Subcutaneous adipose tissue (tissue), 4 donors: ENCODE measurements around the gene CXorf65. TPM values are rescaled to one million over a fixed set of nuclear protein-coding genes. Genes with fewer than 3 reads are reported as not detected.

Source experiments
- total RNA-seq, 4 donors: library from RNA; depleted of rRNA; stranded (reverse); fragments of >200 nt; gene quantifications; one replicate each; pipeline ENCODE4 v1.1.0, GENCODE V29; 2016
- TF ChIP-seq, protein P1 (sequence below): fragments of 450-650 bp; IDR thresholded peaks from one replicate; pipeline ENCODE4 v1.5.1; 2016; ENCODE audit warnings: low read depth, mild to moderate bottlenecking, control low read depth, antibody characterized with exemption, moderate library complexity

Gene CXorf65
- total RNA-seq, 4 donors from 2014 or later, result not detected

GRCh38 chrX:71098302-71098701 is 8.2 kb downstream of the CXorf65 start:
- TF ChIP-seq, protein P1, sequence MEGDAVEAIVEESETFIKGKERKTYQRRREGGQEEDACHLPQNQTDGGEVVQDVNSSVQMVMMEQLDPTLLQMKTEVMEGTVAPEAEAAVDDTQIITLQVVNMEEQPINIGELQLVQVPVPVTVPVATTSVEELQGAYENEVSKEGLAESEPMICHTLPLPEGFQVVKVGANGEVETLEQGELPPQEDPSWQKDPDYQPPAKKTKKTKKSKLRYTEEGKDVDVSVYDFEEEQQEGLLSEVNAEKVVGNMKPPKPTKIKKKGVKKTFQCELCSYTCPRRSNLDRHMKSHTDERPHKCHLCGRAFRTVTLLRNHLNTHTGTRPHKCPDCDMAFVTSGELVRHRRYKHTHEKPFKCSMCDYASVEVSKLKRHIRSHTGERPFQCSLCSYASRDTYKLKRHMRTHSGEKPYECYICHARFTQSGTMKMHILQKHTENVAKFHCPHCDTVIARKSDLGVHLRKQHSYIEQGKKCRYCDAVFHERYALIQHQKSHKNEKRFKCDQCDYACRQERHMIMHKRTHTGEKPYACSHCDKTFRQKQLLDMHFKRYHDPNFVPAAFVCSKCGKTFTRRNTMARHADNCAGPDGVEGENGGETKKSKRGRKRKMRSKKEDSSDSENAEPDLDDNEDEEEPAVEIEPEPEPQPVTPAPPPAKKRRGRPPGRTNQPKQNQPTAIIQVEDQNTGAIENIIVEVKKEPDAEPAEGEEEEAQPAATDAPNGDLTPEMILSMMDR, result no peak

DNA sequence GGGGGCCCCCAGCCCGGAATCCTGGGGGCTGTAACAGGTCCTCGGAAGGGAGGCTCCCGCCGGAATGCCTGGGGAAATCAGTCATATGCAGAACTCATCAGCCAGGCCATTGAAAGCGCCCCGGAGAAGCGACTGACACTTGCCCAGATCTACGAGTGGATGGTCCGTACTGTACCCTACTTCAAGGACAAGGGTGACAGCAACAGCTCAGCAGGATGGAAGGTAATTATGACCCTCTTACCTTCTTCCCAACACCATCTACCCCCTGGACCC is 9.8 kb downstream of the CXorf65 start:
- TF ChIP-seq, protein P1, result no peak

DNA sequence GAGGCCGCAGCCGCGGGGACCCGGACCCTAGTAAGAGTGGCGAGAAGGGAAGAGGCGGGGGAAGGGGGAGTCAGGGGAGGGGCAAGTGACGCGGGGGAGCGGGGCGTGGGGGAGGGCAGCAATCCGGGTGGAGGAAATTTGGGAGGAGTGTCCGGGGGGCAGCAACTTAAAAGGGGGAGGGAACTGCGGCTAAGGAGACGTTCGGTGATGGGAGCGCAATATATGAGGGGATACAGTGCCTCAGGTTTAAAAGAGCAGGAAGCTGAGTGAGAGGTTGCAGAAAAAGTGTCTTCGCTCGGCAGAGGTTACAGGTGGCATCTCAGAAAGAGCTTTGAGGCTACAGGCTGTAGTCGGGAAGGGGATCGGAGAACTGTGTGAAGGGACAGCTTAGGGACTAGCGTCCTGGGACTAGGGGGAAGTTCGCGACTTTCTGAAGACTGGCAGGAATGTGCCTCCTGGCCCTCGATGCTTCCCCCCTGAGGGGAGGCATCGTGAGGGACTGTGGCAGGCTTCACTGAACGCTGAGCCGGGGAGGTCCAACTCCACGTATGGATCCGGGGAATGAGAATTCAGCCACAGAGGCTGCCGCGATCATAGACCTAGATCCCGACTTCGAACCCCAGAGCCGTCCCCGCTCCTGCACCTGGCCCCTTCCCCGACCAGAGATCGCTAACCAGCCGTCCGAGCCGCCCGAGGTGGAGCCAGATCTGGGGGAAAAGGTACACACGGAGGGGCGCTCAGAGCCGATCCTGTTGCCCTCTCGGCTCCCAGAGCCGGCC is 10.4 kb downstream of the CXorf65 start:
- TF ChIP-seq, protein P1, result no peak

DNA sequence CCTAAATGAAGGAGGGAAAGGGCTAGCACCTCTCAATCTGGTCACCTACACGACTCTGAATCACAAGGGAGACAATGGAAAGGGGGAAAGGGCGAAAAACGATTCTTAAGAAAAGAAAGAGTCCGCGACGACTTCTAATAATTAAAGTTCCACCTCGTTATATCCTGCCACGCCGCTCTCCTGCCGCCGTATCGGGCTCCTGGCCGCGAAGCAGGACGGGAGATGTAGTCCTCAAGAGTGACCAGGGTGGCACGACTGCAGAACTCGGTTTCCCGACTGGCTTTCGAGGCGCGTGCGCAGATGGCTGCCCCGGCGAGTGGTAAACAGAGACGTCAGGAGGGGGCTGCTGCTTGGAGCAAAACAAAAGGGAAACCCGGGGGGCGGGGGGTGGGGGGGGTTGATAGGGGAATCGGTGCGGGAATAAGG is 11.0 kb downstream of the CXorf65 start, which contains the start of gene FOXO4:
FOXO4 (plus strand) TSS at position 297 of the 426 bp plus-strand sequence. CDS start 678 bp downstream, outside the sequence.
- TF ChIP-seq, protein P1, result no peak

- TF ChIP-seq, protein P1, result no peak
Measured at GRCh38 chrX:71095033-71095432, 11.5 kb downstream of the CXorf65 start.

DNA sequence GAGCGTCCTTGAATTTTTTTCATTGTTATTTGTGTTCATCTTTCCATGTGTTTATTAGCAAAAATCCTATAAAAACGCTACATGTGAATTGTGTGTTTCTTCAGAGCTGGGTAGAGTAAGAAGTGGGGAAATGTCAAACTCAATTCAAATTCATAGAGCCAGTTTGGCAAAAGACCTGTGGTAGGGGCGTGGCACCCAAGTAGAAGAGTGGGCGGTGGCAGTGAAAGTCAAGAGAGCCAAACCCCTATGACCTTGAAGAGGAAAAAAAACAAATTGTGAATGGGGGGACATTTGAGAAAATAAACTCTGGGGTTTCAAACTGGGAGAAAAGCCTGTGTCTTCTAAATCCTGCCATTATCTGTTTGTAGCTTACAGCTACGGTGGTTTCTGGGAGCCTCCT is 15.3 kb downstream of the CXorf65 start:
- TF ChIP-seq, protein P1, result no peak

DNA sequence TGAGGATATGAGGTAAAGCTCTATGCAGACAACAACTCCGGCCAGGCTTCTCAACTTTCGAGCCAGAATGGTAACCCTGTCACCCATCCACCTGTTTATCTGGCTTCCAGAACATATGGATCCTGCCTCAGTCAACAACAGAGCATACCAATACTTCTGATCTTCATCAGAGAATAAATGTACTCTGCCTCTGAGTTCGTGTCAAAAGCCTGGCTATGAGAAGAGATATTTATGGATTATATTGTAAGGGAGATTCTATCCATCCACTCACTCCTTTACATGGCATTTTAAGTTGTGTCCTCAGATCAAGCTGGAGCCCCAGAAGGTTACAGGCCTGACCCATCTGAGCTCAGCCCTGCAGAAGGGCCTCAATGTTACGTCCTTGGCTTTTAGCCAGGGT is 20.6 kb downstream of the CXorf65 start:
- TF ChIP-seq, protein P1, result no peak
